DMS79 treated with DMSO at 0.1 percent for 48 hours (cell line): Measurements from ENCODE around the gene CNOT3.
"Not testable (repeated sequence)": the region's sequence is repeated elsewhere in the genome, so short reads cannot be mapped to it uniquely, and the experiment has no call there.

Experiments
- DNase-seq: peaks from one replicate; lab custom pipeline; 2025; lab: John Stamatoyannopoulos, UW

CNOT3 gene

GRCh38 chr19:54171736-54172431 lies 34.3 kb downstream of the CNOT3 start:
- DNase-seq = not testable (repeated sequence)

GRCh38 chr19:54172471-54173358 lies 35.2 kb downstream of the CNOT3 start, which contains the start of gene TMC4:
TSS of gene TMC4 (minus strand) at chr19:54173160. CDS start at chr19:54173117, 43 bp downstream.
- DNase-seq = peak; percentile 80

- no peak for DNase-seq
Measured at GRCh38 chr19:54173359-54173699, 35.8 kb downstream of the CNOT3 start.

GRCh38 chr19:54173951-54174834 lies 36.6 kb downstream of the CNOT3 start:
- no peak for DNase-seq

- no peak for DNase-seq
Measured at GRCh38 chr19:54178581-54179261, 41.2 kb downstream of the CNOT3 start.

GRCh38 chr19:54179262-54179852 lies 41.8 kb downstream of the CNOT3 start:
- no peak for DNase-seq

- DNase-seq = no peak
Measured at GRCh38 chr19:54179921-54180461, 42.4 kb downstream of the CNOT3 start.

- no peak for DNase-seq
Measured at GRCh38 chr19:54180691-54181091, 43.1 kb downstream of the CNOT3 start.

- DNase-seq = not testable (repeated sequence)
Measured at GRCh38 chr19:54181894-54182293, 44.3 kb downstream of the CNOT3 start.

- no peak for DNase-seq
Measured at GRCh38 chr19:54183431-54183830, 45.9 kb downstream of the CNOT3 start.

GRCh38 chr19:54186351-54186750 lies 48.8 kb downstream of the CNOT3 start:
- DNase-seq = no peak

- DNase-seq = no peak
Measured at GRCh38 chr19:54186934-54187381, 49.4 kb downstream of the CNOT3 start.

- no peak for DNase-seq
Measured at GRCh38 chr19:54188215-54188871, 50.8 kb downstream of the CNOT3 start.

GRCh38 chr19:54189145-54189734 lies 51.7 kb downstream of the CNOT3 start, which contains the start of gene MBOAT7:
TSS of gene MBOAT7 (minus strand) at chr19:54189580. CDS start at chr19:54188508, 1,072 bp downstream.
- peak; percentile 68 for DNase-seq

- DNase-seq = peak; percentile 99
Measured at GRCh38 chr19:54189735-54190502, 52.4 kb downstream of the CNOT3 start.

GRCh38 chr19:54190503-54191010 lies 53.0 kb downstream of the CNOT3 start:
- DNase-seq = peak; percentile 98

- DNase-seq = peak; percentile 70
Measured at GRCh38 chr19:54191011-54191810, 53.6 kb downstream of the CNOT3 start, which contains the start of gene TSEN34. TSS of gene TSEN34 (plus strand) at chr19:54191308. CDS start at chr19:54191365, 57 bp downstream.
